ENCODE results near the gene CRABP2. TPM values are rescaled to one million over a fixed set of nuclear protein-coding genes. Genes with fewer than 3 reads are reported as not detected.

Gene CRABP2
- total and polyA plus RNA-seq, 2 donors (not counting 1 experiment from before 2014, with no cell fraction given), result 0.89 to 1.2 TPM

- Mint-ChIP-seq H3K4me1 (peaks cover 24% of the 10 kb centered on the region), H3K9me3 (ENCODE audit: insufficient read depth) (no peaks in the 10 kb centered on the region), H3K4me3 (no peak overlapping the region), H3K27me3 (peaks cover 38% of the 10 kb centered on the region), H3K27ac (no peak overlapping the region)
- Histone ChIP-seq H3K27me3 (replicated peaks in 1 of 4; ENCODE audit: control extremely low read depth in 1 of 4, control insufficient read depth in 3 of 4, insufficient read depth in 4 of 4, low read length in 3 of 4) (peaks cover 0 to 52% (median 23%) of the 10 kb centered on the region in 4 experiments), H3K9ac (ENCODE audit: low read length) (no peak overlapping the region), H3K4me3 (ENCODE audit: control extremely low read depth in 1 of 5, extremely low read depth in 1 of 5, insufficient read depth in 1 of 5, low read depth in 2 of 5, low read length in 4 of 5) (no peak overlapping the region), H3K4me2 (replicated peaks; ENCODE audit: low read depth, low read length, poor library complexity, severe bottlenecking) (no peak overlapping the region), H3K36me3 (replicated peaks in 1 of 2; ENCODE audit: control extremely low read depth in 1 of 2, control insufficient read depth in 1 of 2, extremely low read depth in 1 of 2, insufficient read depth in 2 of 2, low read length in 1 of 2) (no peaks in the 10 kb centered on the region), H3K27ac (ENCODE audit: low read length in 2 of 2) (no peak overlapping the region), H4K20me1 (ENCODE audit: control insufficient read depth, insufficient read depth, low read length, poor library complexity, severe bottlenecking) (no peaks in the 10 kb centered on the region), H3K4me1 (ENCODE audit: control insufficient read depth in 2 of 2, insufficient read depth in 2 of 2, low read length in 2 of 2) (peaks cover 9 to 35% of the 10 kb centered on the region in 2 donors), H3K9me3 (ENCODE audit: control extremely low read depth in 1 of 3, control insufficient read depth in 2 of 3, insufficient read depth in 1 of 3, low read length in 2 of 3) (no peaks in the 10 kb centered on the region), H2AFZ (ENCODE audit: insufficient read depth, low read depth, low read length, poor library complexity, severe bottlenecking) (no peak overlapping the region), H3K79me2 (ENCODE audit: control insufficient read depth, insufficient read depth, low read length) (no peaks in the 10 kb centered on the region)
- no peak for DNase-seq
- WGBS (ENCODE audit: insufficient coverage), result no CpG with 5 or more reads among the region's 5 CpGs
- TF ChIP-seq EZH2 (IDR thresholded peaks at IDR 0.05; ENCODE audit: borderline replicate concordance, insufficient read depth, low read depth, low read length, poor library complexity, severe bottlenecking) (no peak), CTCF (IDR thresholded peaks at IDR 0.05) (no peak)
- CTCF ChIA-PET, result interaction anchor here (0.7 to 2.1 kb wide), 8 partner anchors 15 to 407 kb away, joined by 3 to 10 read pairs (median 4); partner anchors contain the start of genes INSRR and NTRK1
- ATAC-seq (ENCODE audit: low read depth), result no peak
- intact Hi-C loops (cut with micrococcal nuclease), result no loop called here
- POLR2A ChIA-PET, result no interaction called here
Measured at GRCh38 chr1:156684227-156684782, 21.1 kb downstream of the CRABP2 start.

GRCh38 chr1:156682166-156682890 lies 23.1 kb downstream of the CRABP2 start:
- DNase-seq (peak; percentile 35), ATAC-seq (ENCODE audit: low read depth) (no peak)
- H3K4me2 ChIP-seq (replicated peaks; ENCODE audit: low read depth, low read length, poor library complexity, severe bottlenecking), result no peak overlapping the region
- H3K27me3 Mint-ChIP-seq, result peaks cover 53% of the 10 kb centered on the region
- ChIA-PET POLR2A (interaction anchor here (1.6 kb wide), 1 partner anchor 46 kb away, joined by 4 read pairs; the partner anchor contains the start of genes ISG20L2 and METTL25B), CTCF (interaction anchor here (0.5 to 8.5 kb wide), 8 partner anchors 9 to 322 kb away, joined by 3 to 102 read pairs (median 3); partner anchors contain the start of gene INSRR)
- TF ChIP-seq EZH2 (IDR thresholded peaks at IDR 0.05; ENCODE audit: borderline replicate concordance, insufficient read depth, low read depth, low read length, poor library complexity, severe bottlenecking) (no peak), CTCF (IDR thresholded peaks at IDR 0.05) (no peak)
- H3K4me1 Mint-ChIP-seq, result peaks cover 35% of the 10 kb centered on the region
- H3K4me3 Mint-ChIP-seq, result no peak overlapping the region
- H3K9me3 Mint-ChIP-seq (ENCODE audit: insufficient read depth), result no peaks in the 10 kb centered on the region
- peaks cover 0 to 2% (median 0%) of the 10 kb centered on the region in 3 donors for H3K9me3 ChIP-seq (ENCODE audit: control extremely low read depth in 1 of 3, control insufficient read depth in 2 of 3, insufficient read depth in 1 of 3, low read length in 2 of 3)
- no peak overlapping the region for H3K27ac ChIP-seq (ENCODE audit: low read length in 2 of 2)
- no peak overlapping the region for H3K9ac ChIP-seq (ENCODE audit: low read length)
- no peaks in the 10 kb centered on the region for H3K36me3 ChIP-seq (replicated peaks in 1 of 2; ENCODE audit: control extremely low read depth in 1 of 2, control insufficient read depth in 1 of 2, extremely low read depth in 1 of 2, insufficient read depth in 2 of 2, low read length in 1 of 2)
- H3K4me1 ChIP-seq (ENCODE audit: control insufficient read depth in 2 of 2, insufficient read depth in 2 of 2, low read length in 2 of 2), result peaks cover 18 to 41% of the 10 kb centered on the region in 2 donors
- H2AFZ ChIP-seq (ENCODE audit: insufficient read depth, low read depth, low read length, poor library complexity, severe bottlenecking), result no peak overlapping the region
- whole genome bisulfite sequencing (ENCODE audit: insufficient coverage), result 17% methylated on average over 1 of the region's 5 CpGs
- no peaks in the 10 kb centered on the region for H3K79me2 ChIP-seq (ENCODE audit: control insufficient read depth, insufficient read depth, low read length)
- H3K27ac Mint-ChIP-seq, result no peak overlapping the region
- H3K4me3 ChIP-seq (ENCODE audit: control extremely low read depth in 1 of 5, extremely low read depth in 1 of 5, insufficient read depth in 1 of 5, low read depth in 2 of 5, low read length in 4 of 5), result no peak overlapping the region
- intact Hi-C loops (cut with micrococcal nuclease), result no loop called here
- H3K27me3 ChIP-seq (replicated peaks in 1 of 4; ENCODE audit: control extremely low read depth in 1 of 4, control insufficient read depth in 3 of 4, insufficient read depth in 4 of 4, low read length in 3 of 4), result peaks cover 0 to 64% (median 38%) of the 10 kb centered on the region in 4 experiments
- H4K20me1 ChIP-seq (ENCODE audit: control insufficient read depth, insufficient read depth, low read length, poor library complexity, severe bottlenecking), result no peaks in the 10 kb centered on the region
